ENCODE data around the gene PADI3.

PADI3 gene

DNA sequence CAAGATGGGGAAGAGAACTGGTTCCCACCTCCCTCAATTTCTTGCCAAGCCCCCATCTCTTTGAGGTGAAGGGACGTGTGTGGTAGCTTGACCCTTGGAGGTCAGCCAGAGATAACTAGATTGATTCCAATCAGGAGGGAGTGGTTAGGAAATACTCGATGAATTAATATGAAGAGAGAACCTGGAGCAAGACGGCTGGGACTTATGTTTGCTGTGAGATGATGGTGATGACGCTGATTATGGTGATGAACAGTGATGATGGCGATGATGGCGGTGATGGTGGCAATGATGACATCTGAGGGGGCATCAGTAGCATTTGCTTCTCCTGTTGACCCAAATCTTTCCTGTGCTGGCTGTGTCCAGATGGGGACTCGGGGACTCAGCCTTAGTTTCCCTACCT, 43.2 kb upstream of the PADI3 start:
- no peak for DNase-seq (ENCODE audit: low read depth)
- TF ChIP-seq, protein P1, sequence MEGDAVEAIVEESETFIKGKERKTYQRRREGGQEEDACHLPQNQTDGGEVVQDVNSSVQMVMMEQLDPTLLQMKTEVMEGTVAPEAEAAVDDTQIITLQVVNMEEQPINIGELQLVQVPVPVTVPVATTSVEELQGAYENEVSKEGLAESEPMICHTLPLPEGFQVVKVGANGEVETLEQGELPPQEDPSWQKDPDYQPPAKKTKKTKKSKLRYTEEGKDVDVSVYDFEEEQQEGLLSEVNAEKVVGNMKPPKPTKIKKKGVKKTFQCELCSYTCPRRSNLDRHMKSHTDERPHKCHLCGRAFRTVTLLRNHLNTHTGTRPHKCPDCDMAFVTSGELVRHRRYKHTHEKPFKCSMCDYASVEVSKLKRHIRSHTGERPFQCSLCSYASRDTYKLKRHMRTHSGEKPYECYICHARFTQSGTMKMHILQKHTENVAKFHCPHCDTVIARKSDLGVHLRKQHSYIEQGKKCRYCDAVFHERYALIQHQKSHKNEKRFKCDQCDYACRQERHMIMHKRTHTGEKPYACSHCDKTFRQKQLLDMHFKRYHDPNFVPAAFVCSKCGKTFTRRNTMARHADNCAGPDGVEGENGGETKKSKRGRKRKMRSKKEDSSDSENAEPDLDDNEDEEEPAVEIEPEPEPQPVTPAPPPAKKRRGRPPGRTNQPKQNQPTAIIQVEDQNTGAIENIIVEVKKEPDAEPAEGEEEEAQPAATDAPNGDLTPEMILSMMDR (conservative IDR thresholded peaks at IDR 0.05; ENCODE audit: low read length): no peak
- no peak overlapping the region for H3K4me3 ChIP-seq (ENCODE audit: low read length)

DNA sequence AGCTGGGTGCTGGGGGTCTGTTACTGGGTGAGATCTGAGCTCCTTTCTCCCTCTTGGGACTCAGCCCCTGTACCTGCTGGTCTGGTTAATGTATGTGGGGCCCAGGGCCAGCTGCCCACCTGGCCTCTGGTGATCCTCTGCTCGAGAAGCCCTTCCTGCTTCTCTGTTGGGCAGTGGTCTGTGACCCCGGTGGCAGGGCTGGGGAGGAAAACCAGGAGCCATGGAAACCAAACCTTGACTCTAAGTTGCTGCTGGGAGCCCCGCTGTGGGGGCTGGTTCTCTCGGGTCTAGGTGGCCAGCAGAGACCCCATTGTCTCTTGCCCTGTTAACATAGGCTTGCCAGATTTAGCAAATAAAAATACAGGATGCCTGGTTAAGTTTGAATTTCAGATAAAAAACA, 42.7 kb upstream of the PADI3 start:
- TF ChIP-seq, protein P1 (conservative IDR thresholded peaks at IDR 0.05; ENCODE audit: low read length): no peak
- no peak for DNase-seq (ENCODE audit: low read depth)
- no peak overlapping the region for H3K4me3 ChIP-seq (ENCODE audit: low read length)

DNA sequence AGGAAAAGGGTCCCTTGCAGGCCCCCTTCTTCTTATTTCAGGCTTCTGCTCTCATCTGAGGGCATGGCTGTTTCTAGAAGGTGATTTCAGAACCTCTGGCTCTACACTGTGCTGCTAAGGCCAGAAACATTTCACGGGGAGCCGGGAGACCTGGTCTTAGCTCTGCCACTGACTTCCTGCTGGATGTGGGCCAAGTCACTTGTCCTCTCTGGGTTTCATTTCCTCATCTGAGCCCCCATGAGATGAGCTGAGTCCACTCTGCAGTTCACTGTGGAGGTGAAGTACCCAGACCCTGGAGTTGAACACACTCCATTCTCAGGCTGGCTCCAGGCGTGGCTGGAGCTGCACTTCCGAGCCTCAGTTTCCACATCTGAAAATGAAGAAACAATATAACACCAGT, 41.9 kb upstream of the PADI3 start:
- H3K4me3 ChIP-seq (ENCODE audit: low read length): no peak overlapping the region
- DNase-seq (ENCODE audit: low read depth): no peak
- TF ChIP-seq, protein P1 (conservative IDR thresholded peaks at IDR 0.05; ENCODE audit: low read length): no peak

DNA sequence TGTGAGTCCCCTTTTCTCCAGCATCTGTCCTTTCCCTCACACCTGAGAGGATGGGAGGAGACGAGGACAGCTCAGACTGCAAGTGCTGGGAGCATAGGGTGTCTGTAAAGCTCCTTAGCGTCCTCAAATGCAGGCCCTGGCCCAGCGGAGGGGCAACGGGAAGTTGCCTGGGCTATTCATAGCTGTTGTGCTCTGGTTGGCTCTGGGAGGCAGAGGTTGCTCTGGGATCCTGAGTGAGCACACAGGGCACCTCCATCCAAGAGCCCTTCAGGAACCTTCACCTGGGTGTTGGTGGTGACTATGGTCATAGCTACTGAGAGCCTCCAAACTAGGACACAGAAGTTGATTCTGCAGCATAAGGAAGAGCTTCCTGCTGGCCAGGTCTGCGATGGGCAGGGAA, 41.4 kb upstream of the PADI3 start:
- H3K4me3 ChIP-seq (ENCODE audit: low read length): no peak overlapping the region
- TF ChIP-seq, protein P1 (conservative IDR thresholded peaks at IDR 0.05; ENCODE audit: low read length): no peak
- no peak for DNase-seq (ENCODE audit: low read depth)

DNA sequence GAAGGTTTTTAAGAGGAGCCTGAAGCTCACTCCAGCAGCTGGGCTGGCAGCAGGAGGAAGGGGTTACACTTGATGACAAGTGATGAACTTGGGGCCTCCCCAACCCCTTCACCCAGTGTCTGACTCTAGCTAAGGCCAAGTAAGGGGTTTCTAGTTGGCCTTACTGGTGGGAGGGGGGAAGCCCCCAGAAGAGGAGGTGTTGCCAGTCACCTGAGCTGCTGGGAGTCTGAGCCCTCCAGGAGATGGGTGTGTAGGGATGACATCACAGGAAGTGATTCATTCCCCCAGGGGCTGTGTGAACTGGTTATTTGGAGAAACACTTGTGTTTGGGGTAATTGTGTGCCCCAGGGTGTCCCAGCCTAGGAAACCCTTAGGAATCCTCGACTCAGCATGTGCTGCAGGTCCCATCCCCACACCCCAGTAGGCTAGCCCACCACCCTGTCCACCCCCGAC, 40.9 kb upstream of the PADI3 start:
- peak; percentile 68 for DNase-seq (ENCODE audit: low read depth)
- H3K4me3 ChIP-seq (ENCODE audit: low read length): no peak overlapping the region
- TF ChIP-seq, protein P1 (conservative IDR thresholded peaks at IDR 0.05; ENCODE audit: low read length): no peak

DNA sequence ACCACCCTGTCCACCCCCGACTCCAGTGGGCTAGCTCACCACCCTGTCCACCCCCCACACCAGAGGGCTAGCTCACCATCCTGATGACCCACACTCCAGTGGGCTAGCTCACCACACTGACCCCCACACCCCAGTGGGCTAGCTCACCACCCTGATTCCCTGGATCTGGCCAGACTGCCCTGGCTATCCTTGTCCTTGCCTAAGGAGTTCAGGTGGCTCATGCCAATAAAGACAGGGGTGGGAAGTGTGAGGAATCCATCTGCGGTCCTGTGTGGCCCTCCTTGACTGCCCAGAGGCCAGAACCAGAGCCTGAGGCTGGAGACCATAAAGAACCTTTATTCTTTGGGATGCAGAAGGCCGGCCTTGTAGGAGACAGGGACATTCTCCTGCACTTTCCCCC, 40.4 kb upstream of the PADI3 start:
- H3K4me3 ChIP-seq (ENCODE audit: low read length): no peak overlapping the region
- no peak for DNase-seq (ENCODE audit: low read depth)
- TF ChIP-seq, protein P1 (conservative IDR thresholded peaks at IDR 0.05; ENCODE audit: low read length): no peak

DNA sequence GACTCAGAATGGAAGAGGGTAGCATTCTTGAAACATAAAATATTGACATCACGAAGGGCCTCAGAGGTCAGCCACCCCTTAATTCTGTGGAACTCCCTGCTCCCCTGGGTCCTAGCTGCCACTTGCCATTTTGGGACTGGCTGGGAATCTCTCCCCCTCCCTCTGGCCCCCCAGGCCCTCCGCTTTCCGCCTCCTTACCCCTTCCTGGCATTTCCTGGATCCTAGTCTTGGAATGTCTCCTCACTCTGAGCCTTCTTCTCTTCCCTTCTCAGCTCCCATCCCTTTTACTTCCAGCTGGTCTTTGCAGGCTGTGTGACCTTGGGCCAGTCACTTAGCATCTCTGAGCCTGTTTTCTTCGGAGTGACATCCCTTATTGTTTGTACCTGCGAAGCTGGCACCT, 39.5 kb upstream of the PADI3 start:
- H3K4me3 ChIP-seq (ENCODE audit: low read length): no peak overlapping the region
- DNase-seq (ENCODE audit: low read depth): no peak
- TF ChIP-seq, protein P1 (conservative IDR thresholded peaks at IDR 0.05; ENCODE audit: low read length): no peak
